Activated CD8-positive, alpha-beta T cell treated with anti-CD3 and anti-CD28 coated beads for 36 hours (primary cell): ENCODE results near the gene NEAT1. TPM values are rescaled to one million over a fixed set of nuclear protein-coding genes. Genes with fewer than 3 reads are reported as not detected.
"Not testable (repeated sequence)": the region's sequence is repeated elsewhere in the genome, so short reads cannot be mapped to it uniquely, and the experiment has no call there.

ENCODE experiments used
- ATAC-seq: fragments of 200-7000 bp; cut with Tn5 transposase; one replicate; pipeline ENCODE4 v1.10.0; 2021; ENCODE audit warnings: mild to moderate bottlenecking, moderate library complexity
- CTCF ChIA-PET: fragments of 350-600 bp; sonication (Branson Sonifier 250); formaldehyde crosslinking; loops from one replicate; lab custom pipeline; 2021; ENCODE audit warnings: antibody characterized with exemption; lab: Charles Lee
- POLR2A ChIA-PET: fragments of 350-600 bp; sonication (Branson Sonifier 250); formaldehyde crosslinking; loops from one replicate; lab custom pipeline; 2021; ENCODE audit warnings: antibody characterized with exemption; lab: Charles Lee
- DNase-seq: peaks from one replicate; pipeline ENCODE4 v3.0.0-alpha.2; 2020
- H3K27ac Mint-ChIP-seq: one replicate; pipeline ENCODE4 v1.8.0; 2021; ENCODE audit warnings: mild to moderate bottlenecking, mixed read lengths
- H3K27me3 Mint-ChIP-seq: one replicate; pipeline ENCODE4 v1.8.0; 2021; ENCODE audit warnings: mixed read lengths
- H3K36me3 Mint-ChIP-seq: one replicate; pipeline ENCODE4 v1.8.0; 2021; ENCODE audit warnings: low read depth, mixed read lengths
- H3K4me1 Mint-ChIP-seq: one replicate; pipeline ENCODE4 v1.8.0; 2021; ENCODE audit warnings: low read depth, mixed read lengths
- H3K4me3 Mint-ChIP-seq: one replicate; pipeline ENCODE4 v1.8.0; 2021; ENCODE audit warnings: mild to moderate bottlenecking, moderate library complexity, mixed read lengths
- H3K9me3 Mint-ChIP-seq: one replicate; pipeline ENCODE4 v1.8.0; 2021; ENCODE audit warnings: mixed read lengths
- CTCF ChIP-seq: fragments of 200-600 bp; IDR thresholded peaks from one replicate; pipeline ENCODE4 v1.8.0; 2022; ENCODE audit warnings: antibody characterized with exemption, mild to moderate bottlenecking
- intact Hi-C: fragments of 100-400 bp; cut with micrococcal nuclease; formaldehyde crosslinking; loops from one replicate; pipeline ENCODE4 v1.10.0; 2022
- total RNA-seq, 2 experiments: library from RNA; stranded (reverse); gene quantifications; one replicate each; pipeline ENCODE4 v1.2.3, GENCODE V29; 2021

Gene NEAT1
- total RNA-seq, 2 experiments from 2014 or later, result 313 to 358 TPM

DNA sequence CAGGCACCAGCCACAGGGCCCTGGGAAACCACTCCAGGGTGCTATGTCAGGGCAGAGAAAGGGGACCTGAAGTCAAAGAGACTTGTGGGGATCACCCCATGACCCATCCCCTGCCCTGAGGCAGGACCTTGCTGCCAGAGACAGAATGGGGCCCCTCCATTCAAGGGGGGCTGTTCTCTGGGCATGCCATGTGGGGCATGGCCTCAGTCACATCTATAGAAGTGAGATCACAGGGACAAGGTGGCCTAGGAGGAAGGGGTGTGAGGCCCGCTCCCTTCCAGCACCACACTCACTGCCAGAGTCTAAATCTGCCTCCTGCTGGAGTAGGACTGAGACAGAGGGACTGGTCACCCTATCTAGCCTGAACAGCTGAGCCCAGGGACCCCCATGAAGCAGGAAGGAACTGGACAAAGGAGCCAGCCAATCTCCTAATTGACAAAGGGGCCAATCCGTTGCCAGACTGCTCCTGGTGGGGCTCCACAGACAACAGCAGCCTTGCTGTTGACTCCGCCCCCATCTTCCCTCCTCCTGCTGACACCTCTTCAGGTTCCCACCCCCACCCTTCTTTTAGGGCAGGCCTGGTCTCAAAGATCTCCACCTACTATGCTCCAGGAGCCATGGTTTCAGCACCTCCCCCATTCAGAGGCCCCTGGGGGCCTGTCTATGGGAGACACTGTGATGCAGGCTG, 26.0 kb downstream of the NEAT1 start:
- no peak overlapping the region for H3K4me3 Mint-ChIP-seq
- peak overlapping the region; percentile 37 for H3K27ac Mint-ChIP-seq
- H3K27me3 Mint-ChIP-seq, result no peaks in the 10 kb centered on the region
- no peak for TF ChIP-seq CTCF
- ChIA-PET CTCF (interaction anchor here (1.0 to 1.4 kb wide), 2 partner anchors 11 to 33 kb away, joined by 3 to 6 read pairs; no protein-coding TSS in a partner anchor), POLR2A (interaction anchor here (1.2 to 6.8 kb wide), 3 partner anchors 11 to 59 kb away, joined by 5 to 59 read pairs (median 7); partner anchors contain the start of gene MALAT1)
- DNase-seq (peak; percentile 48), ATAC-seq (peak; percentile 29)
- H3K4me1 Mint-ChIP-seq, result peaks cover 17% of the 10 kb centered on the region
- intact Hi-C loops, result no loop called here
- peaks cover 5% of the 10 kb centered on the region for H3K36me3 Mint-ChIP-seq
- peaks cover 2% of the 10 kb centered on the region for H3K9me3 Mint-ChIP-seq

- H3K27ac Mint-ChIP-seq, CTCF ChIA-PET, ATAC-seq, H3K36me3 Mint-ChIP-seq, DNase-seq, H3K4me3 Mint-ChIP-seq, H3K9me3 Mint-ChIP-seq, intact Hi-C loops, POLR2A ChIA-PET, H3K27me3 Mint-ChIP-seq: not testable (repeated sequence)
- H3K4me1 Mint-ChIP-seq, result peaks cover 27% of the 10 kb centered on the region
Observed at GRCh38 chr11:65451301-65451700, 28.7 kb downstream of the NEAT1 start.

GRCh38 chr11:65452259-65452658, 29.7 kb downstream of the NEAT1 start:
- CTCF ChIA-PET, ATAC-seq, H3K27ac Mint-ChIP-seq, H3K27me3 Mint-ChIP-seq, H3K4me3 Mint-ChIP-seq, H3K9me3 Mint-ChIP-seq, DNase-seq, H3K36me3 Mint-ChIP-seq, intact Hi-C loops: not testable (repeated sequence)
- H3K4me1 Mint-ChIP-seq, result peaks cover 32% of the 10 kb centered on the region
- POLR2A ChIA-PET, result interaction anchor here (0.6 kb wide), 1 partner anchor 28 kb away, joined by 3 read pairs; no protein-coding TSS in a partner anchor

GRCh38 chr11:65452806-65453490, 30.4 kb downstream of the NEAT1 start:
- H3K4me3 Mint-ChIP-seq, result peak overlapping the region; percentile 19
- DNase-seq (no peak), ATAC-seq (no peak)
- intact Hi-C loops, result no loop called here
- H3K4me1 Mint-ChIP-seq, result peaks cover 32% of the 10 kb centered on the region
- TF ChIP-seq CTCF, result no peak
- no peaks in the 10 kb centered on the region for H3K27me3 Mint-ChIP-seq
- ChIA-PET POLR2A (interaction anchor here (0.6 to 1.0 kb wide), 2 partner anchors 29 to 35 kb away, joined by 3 to 4 read pairs; no protein-coding TSS in a partner anchor), CTCF (no interaction called here)
- peaks cover 2% of the 10 kb centered on the region for H3K9me3 Mint-ChIP-seq
- H3K27ac Mint-ChIP-seq, result no peak overlapping the region
- peaks cover 5% of the 10 kb centered on the region for H3K36me3 Mint-ChIP-seq

GRCh38 chr11:65454311-65454695, 31.7 kb downstream of the NEAT1 start:
- TF ChIP-seq CTCF, result no peak
- intact Hi-C loops, result no loop called here
- H3K36me3 Mint-ChIP-seq, result peaks cover 5% of the 10 kb centered on the region
- no peak for ATAC-seq
- H3K4me3 Mint-ChIP-seq, result peak overlapping the region; percentile 95
- H3K4me1 Mint-ChIP-seq, result peaks cover 24% of the 10 kb centered on the region
- POLR2A ChIA-PET, result interaction anchor here (0.6 to 2.0 kb wide), 5 partner anchors 13 to 46 kb away, joined by 3 to 9 read pairs (median 4); partner anchors contain the start of genes MALAT1 and NEAT1
- DNase-seq, result no peak
- peak overlapping the region; percentile 83 for H3K27ac Mint-ChIP-seq
- H3K9me3 Mint-ChIP-seq, result peaks cover 2% of the 10 kb centered on the region
- H3K27me3 Mint-ChIP-seq, result no peaks in the 10 kb centered on the region
- CTCF ChIA-PET, result interaction anchor here (0.7 kb wide), 1 partner anchor 37 kb away, joined by 3 read pairs; no protein-coding TSS in a partner anchor
